Motor neuron (in vitro differentiated cells): ENCODE results near the gene HOXC9. TPM values are rescaled to one million over a fixed set of nuclear protein-coding genes. Genes with fewer than 3 reads are reported as not detected.

Source experiments
- ATAC-seq, 8 experiments: fragments of 200-7000 bp; cut with Tn5 transposase; replicated peaks in 6 of 8; 2 replicates each; pipeline ENCODE4 v1.8.0; 2021; ENCODE audit warnings: mild to moderate bottlenecking in 8 of 8, moderate library complexity in 8 of 8
- H3K27ac ChIP-seq, 2 donors: fragments of 250-450 bp; sonication (Bioruptor Pico); 2 replicates each; pipeline ENCODE4 v1.9.0; 2021; ENCODE audit warnings: antibody characterized with exemption in 2 of 2, mild to moderate bottlenecking in 2 of 2, moderate library complexity in 1 of 2
- H3K4me1 ChIP-seq, 2 donors: fragments of 250-450 bp; sonication (Bioruptor Pico); replicated peaks in 1 of 2; 2 replicates each; pipeline ENCODE4 v1.6.1; 2021; ENCODE audit warnings: antibody characterized with exemption in 2 of 2, mild to moderate bottlenecking in 2 of 2, moderate library complexity in 1 of 2
- H3K4me3 ChIP-seq, 5 donors: fragments of 250-450 bp; sonication (Bioruptor Pico); 2 replicates each; pipeline ENCODE4 v1.9.0; 2021; ENCODE audit warnings: antibody characterized with exemption in 5 of 5, mild to moderate bottlenecking in 5 of 5, moderate library complexity in 4 of 5
- WGBS, 10 experiments: fragments of 450-650 bp; shearing (Covaris generic); methylation state at CpG; one replicate each; pipeline ENCODE4 v1.0.0; 2022; 5-methylcytosine and 5-hydroxymethylcytosine counted together
- in situ Hi-C, 9 experiments: fragments of 400-800 bp; cut with MboI; loops; one replicate each; pipeline ENCODE4 v1.15.0; 2021; ENCODE audit warnings: low sequenced_read_pairs in 9 of 9, low pct_unique_long_range_greater_than_20kb in 2 of 9; ENCODE audit not compliant: unreplicated experiment in 9 of 9
- total RNA-seq, 8 experiments: library from RNA; unstranded; fragments of 300-600 nt; gene quantifications; 2 replicates each; pipeline versions ENCODE4 v1.2.3 to v1.2.4, GENCODE V29; 2022

The HOXC9 gene
- total RNA-seq, 8 experiments from 2014 or later: 1.2 to 21.2 (median 2.3) TPM

GRCh38 chr12:53956251-53956887, 43.6 kb upstream of the HOXC9 start:
- H3K27ac ChIP-seq: no peak overlapping the region
- in situ Hi-C loops: no loop called here
- ATAC-seq: peak in 3 of 8 experiments; percentile 56 to 75 (median 71)
- 0 to 39% (median 10%) methylated on average over 1 to 20 of the region's 25 CpGs; no CpG with 5 or more reads in 2 of the 10 experiments for WGBS, 10 experiments
- H3K4me3 ChIP-seq: no peak overlapping the region
- peaks cover 0 to 3% of the 10 kb centered on the region in 2 donors for H3K4me1 ChIP-seq

GRCh38 chr12:53956914-53957536, 42.9 kb upstream of the HOXC9 start:
- in situ Hi-C loops: no loop called here
- Histone ChIP-seq H3K4me1 (peaks cover 0 to 3% of the 10 kb centered on the region in 2 donors), H3K27ac (no peak overlapping the region), H3K4me3 (no peak overlapping the region)
- WGBS, 10 experiments: 0 to 50% (median 19%) methylated on average over 1 to 4 of the region's 11 CpGs; no CpG with 5 or more reads in 3 of the 10 experiments
- ATAC-seq: no peak

GRCh38 chr12:53958128-53958527, 41.8 kb upstream of the HOXC9 start:
- H3K4me1 ChIP-seq: peaks cover 0 to 3% of the 10 kb centered on the region in 2 donors
- in situ Hi-C loops: no loop called here
- H3K4me3 ChIP-seq: no peak overlapping the region
- ATAC-seq: no peak
- WGBS, 10 experiments: 0 to 100% (median 14%) methylated on average over 1 to 2 of the region's 3 CpGs; no CpG with 5 or more reads in 5 of the 10 experiments
- H3K27ac ChIP-seq: no peak overlapping the region

- WGBS, 10 experiments: 0 to 20% (median 12%) methylated on average over 1 to 3 of the region's 4 CpGs; no CpG with 5 or more reads in 6 of the 10 experiments
- Histone ChIP-seq H3K4me3 (no peak overlapping the region), H3K4me1 (peaks cover 0 to 3% of the 10 kb centered on the region in 2 donors), H3K27ac (no peak overlapping the region)
- no peak for ATAC-seq
- in situ Hi-C loops: no loop called here
These were observed 40.6 kb upstream of the HOXC9 start for GRCh38 chr12:53959314-53959713.

DNA sequence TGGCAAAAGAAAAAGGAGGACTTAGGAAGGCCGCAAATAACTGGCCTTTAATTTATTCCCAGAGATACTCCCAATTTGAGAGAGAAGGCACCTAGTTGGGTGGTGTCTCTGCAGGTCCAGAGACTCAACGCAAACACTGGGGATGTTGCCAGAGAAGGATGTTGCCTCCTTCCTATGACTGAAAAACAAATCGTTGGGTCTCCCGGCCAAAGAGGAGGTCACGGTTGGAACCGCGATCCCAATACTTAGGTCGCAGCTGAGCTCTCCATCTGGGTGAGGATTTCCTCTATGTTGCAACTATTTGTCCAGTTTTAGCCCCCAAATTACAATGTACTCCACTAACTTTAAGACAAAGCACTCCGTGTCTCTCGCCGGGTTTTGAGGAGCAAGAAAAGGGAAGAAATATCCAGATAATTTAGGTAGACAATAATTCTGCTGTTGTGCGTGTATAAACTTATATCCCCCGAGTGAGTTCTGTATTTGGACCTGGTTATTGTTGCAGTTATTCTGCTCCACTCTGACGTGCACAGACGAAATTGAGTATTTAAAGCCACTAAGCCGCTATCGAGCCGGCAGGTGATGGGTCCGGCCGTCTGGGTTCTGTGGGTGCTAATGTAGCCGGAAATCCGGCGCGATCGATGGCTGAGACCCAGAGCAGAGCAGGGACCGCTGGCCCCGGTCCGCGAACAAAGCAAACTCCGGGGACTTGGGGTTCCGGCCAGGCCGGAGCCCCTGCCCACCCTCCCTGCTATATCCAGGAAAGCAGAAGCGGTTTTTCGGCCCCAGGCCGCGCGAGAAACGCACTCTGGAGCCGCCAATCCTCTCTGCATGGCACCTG, 39.6 kb upstream of the HOXC9 start:
- WGBS, 10 experiments: 10 to 100% (median 26%) methylated on average over 4 to 26 of the region's 39 CpGs
- in situ Hi-C loops: no loop called here
- Histone ChIP-seq H3K4me1 (peaks cover 0 to 3% of the 10 kb centered on the region in 2 donors), H3K27ac (no peak overlapping the region), H3K4me3 (no peak overlapping the region)
- no peak for ATAC-seq

DNA sequence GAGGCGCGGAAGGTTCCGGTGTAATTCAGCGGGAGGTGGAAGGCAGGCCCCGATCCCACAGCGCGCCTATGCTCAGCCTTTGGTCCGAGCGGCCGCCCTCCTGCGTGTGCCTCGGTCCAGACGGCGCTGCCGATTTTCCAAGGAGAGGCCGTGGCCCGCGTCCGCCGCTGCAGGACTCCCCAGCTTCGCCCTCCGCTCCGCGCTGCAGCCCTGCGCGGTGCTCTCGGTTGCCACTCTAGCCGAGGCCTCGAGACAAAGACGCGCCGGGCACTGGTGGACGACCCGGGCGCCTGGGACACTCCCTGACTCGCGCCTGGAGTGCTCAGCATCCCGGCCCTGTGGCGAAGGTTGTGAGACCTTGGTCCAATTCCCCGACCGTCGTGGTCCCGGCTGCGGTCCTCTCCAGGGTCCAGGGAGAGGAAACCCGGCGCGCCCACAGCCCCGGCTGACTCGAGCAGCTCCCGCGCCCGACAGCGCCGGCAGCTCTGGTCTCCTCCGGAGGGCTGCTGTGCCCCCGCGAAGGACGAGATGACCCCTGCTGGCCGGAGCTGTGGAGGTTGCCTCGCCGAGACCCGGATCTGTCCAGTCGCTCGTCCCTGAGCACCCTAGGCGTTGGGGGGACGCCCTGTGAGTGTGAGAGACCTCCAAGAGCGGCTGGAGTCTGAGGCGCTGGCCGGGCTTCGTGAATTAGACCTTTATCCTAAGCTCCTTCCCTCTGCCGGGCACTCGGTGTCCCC, 38.8 kb upstream of the HOXC9 start:
- in situ Hi-C loops: no loop called here
- H3K27ac ChIP-seq: no peak overlapping the region
- peak in 4 of 8 experiments; percentile 15 to 35 (median 23) for ATAC-seq
- peaks cover 0 to 3% of the 10 kb centered on the region in 2 donors for H3K4me1 ChIP-seq
- 0 to 13% (median 2%) methylated on average over 1 to 16 of the region's 72 CpGs; no CpG with 5 or more reads in 4 of the 10 experiments for WGBS, 10 experiments
- no peak overlapping the region for H3K4me3 ChIP-seq

DNA sequence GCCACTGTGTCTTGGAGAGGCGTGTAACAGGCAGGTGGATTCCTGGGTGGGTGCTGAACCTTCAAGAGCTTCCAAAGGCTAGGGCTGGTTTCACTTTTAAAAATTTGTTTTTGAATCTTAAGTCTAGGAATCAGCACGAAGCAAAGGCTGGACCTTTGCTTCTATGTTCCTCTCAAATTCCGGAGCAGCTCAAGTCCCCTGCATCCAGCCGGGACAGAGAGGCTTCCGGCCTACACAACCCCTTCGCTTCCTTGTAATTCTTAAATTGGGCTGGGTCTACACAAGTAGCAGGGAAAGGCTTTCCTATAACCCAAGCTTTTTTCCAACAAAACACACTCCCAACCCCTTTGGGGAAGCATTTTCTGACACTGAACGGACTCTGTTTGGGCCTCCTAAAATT, 37.0 kb upstream of the HOXC9 start:
- Histone ChIP-seq H3K4me3 (no peak overlapping the region), H3K4me1 (peaks cover 0 to 6% of the 10 kb centered on the region in 2 donors), H3K27ac (no peak overlapping the region)
- 11 to 100% (median 36%) methylated on average over 1 to 7 of the region's 7 CpGs for WGBS, 10 experiments
- in situ Hi-C loops: no loop called here
- no peak for ATAC-seq

DNA sequence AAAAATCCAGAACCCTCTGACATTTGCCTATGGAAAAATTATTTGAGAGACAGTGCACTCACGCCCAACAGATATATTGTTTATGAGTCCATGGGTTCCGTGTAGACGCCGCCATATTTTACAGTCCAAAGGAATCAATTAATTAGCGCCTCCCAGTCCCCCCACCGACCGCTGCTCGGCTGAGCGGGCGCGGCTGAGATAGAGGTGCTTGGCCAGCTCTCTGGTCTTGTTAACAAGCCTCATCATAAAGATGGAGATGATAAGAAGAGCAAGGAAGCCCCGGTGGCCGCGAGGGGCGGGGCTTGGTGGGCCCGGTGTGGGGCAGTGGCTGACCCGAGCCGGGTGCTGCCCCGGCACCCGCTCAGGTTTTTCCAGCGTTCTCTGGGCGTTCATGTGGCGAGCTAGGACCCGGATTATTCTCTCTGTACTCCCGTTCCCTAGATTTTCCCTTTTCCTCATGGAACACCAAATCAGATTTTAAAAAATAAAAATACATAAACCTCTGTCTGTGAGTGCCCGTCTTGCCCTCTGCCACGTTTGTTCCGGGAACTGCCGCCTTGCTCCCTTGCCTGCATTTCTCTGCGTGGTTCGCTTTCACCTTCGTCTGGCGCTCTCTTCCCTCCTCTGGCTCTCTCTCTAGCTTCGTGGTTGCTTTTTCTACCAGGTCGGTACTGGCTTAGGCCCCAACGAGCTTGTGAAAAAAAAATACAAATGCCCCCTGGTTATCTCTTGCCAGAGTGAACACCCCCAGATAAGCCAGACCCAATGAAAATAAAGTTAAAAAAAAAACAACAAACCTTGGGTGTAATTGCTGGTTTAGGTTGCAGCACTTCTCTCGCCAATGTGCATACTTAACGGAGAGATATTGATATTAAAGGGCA, 36.3 kb upstream of the HOXC9 start:
- WGBS, 10 experiments: 0 to 68% (median 10%) methylated on average over 3 to 36 of the region's 38 CpGs
- H3K27ac ChIP-seq: no peak overlapping the region
- in situ Hi-C loops: no loop called here
- peaks cover 0 to 6% of the 10 kb centered on the region in 2 donors for H3K4me1 ChIP-seq
- ATAC-seq: peak in 1 of 8 experiments; percentile 26
- H3K4me3 ChIP-seq: no peak overlapping the region

DNA sequence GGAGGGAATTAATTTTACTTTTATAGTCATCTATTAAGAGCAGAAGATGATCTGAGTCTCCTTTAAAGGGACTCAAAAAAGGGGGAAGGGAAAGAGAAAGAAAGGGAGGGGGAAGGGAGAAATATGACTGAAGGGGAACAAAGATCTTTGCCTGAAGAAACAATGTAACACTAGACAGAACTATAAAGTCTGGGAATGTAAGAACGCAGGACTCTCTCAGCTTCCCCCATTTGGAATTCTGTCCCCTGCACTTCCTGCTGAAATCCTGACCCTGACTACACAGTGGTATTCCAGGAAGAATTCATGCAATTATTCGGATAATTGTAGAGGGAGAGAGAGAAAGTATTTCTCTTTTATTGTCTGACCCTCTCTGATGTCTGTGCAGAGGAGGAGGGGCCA, 35.6 kb upstream of the HOXC9 start:
- H3K27ac ChIP-seq: no peak overlapping the region
- 0 to 43% (median 0%) methylated on average over 1 to 2 of the region's 2 CpGs; no CpG with 5 or more reads in 3 of the 10 experiments for WGBS, 10 experiments
- H3K4me1 ChIP-seq: peaks cover 0 to 6% of the 10 kb centered on the region in 2 donors
- H3K4me3 ChIP-seq: no peak overlapping the region
- no peak for ATAC-seq
- in situ Hi-C loops: no loop called here

DNA sequence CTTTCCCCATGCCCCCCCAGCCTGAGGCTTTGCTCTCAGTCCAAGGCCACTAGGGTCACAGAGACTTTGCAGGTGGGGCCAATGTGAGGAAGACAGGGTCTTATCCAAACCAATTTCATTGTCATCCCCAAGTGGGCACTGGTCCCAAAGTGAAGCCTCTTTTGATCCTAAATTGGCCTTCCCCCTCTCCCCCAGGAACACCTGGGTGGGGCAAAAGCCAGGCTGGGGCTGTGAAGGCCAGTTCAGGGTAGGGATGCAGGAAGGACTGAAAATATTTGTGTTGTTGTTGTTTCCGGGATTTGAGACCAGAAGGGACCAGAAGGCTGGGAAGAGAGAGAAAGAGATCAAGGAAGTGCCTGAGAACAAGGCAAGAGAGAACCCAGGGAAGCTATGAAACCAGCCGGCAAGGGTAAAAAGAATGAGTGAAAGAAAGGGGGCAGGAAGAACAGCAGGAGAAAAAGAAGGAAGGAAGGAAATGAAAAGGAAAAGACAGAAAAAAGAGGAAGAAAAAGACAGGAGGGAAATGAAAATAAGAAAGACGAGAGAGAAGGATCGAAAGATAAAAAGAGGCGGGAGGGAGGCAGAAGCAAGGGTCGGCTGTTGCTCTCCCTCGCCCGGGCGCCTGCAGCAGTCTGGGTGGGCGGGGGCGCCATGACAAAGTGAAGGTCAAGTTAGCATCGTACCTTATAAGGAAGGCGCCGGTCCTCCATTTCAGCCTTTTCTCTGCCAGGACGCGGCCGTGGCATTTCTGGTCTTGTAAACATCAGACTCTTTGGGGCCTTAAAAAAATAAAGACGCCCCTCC, 34.5 kb upstream of the HOXC9 start:
- in situ Hi-C loops: no loop called here
- Histone ChIP-seq H3K27ac (no peak overlapping the region), H3K4me3 (no peak overlapping the region), H3K4me1 (peaks cover 0 to 6% of the 10 kb centered on the region in 2 donors)
- ATAC-seq: peak in 1 of 8 experiments; percentile 66
- 0 to 20% (median 6%) methylated on average over 4 to 15 of the region's 18 CpGs for WGBS, 10 experiments

DNA sequence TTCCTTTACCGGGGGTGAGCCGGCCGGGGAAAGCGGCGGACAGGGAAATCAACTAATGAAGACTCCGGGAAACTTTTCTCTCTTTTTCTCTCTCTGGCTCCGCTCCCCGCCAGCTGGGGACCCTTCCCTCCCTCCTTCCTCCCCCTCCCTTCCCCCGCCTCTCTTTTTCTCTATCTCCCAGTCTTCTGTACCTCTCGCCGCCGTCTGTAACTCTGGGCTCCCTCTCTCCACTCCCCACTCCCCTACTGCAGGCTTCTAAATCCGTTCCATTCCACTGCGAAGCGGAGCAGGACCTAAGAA, 33.9 kb upstream of the HOXC9 start:
- peak in 1 of 8 experiments; percentile 27 for ATAC-seq
- no peak overlapping the region for H3K27ac ChIP-seq
- in situ Hi-C loops: no loop called here
- 0 to 40% (median 0%) methylated on average over 1 to 3 of the region's 15 CpGs; no CpG with 5 or more reads in 5 of the 10 experiments for WGBS, 10 experiments
- H3K4me1 ChIP-seq: peaks cover 0 to 5% of the 10 kb centered on the region in 2 donors
- no peak overlapping the region for H3K4me3 ChIP-seq
